OCI-LY1 (cell line): ENCODE results near the gene LUC7L2.
"Not testable (repeated sequence)": the region's sequence is repeated elsewhere in the genome, so short reads cannot be mapped to it uniquely, and the experiment has no call there.

ENCODE experiments used
- EZH2 ChIP-seq: fragments of 200-600 bp; sonication (generic), shearing (Covaris generic); IDR thresholded peaks from 2 replicates; pipeline ENCODE4 v1.8.0; 2017; ENCODE audit warnings: borderline replicate concordance, mixed run types, mild to moderate bottlenecking, antibody characterized with exemption, low read length, moderate library complexity, mixed read lengths
- TF ChIP-seq, protein P1 (sequence below): fragments of 200-600 bp; sonication (generic), shearing (Covaris generic); IDR thresholded peaks from 2 replicates; pipeline ENCODE4 v1.5.1; 2017; ENCODE audit warnings: mild to moderate bottlenecking, antibody characterized with exemption, low read length, moderate library complexity, mixed read lengths

DNA sequence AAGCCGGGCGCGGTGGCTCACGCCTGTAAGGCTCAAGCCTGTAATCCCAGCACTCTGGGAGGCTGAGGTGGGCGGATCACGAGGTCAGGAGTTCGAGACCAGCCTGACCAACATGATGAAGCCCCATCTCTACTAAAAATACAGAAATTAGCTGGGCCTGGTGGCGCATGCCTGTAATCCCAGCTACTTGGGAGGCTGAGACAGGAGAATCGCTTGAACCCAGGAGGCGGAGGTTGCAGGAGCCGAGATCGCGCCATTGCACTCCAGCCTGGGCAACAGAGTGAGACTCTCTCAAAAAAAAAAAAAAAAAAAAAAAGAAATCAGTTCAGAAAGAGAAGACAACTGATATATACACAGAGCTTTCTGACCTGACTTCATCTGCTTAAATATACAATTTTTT is 26.3 kb upstream of the LUC7L2 start:
- TF ChIP-seq EZH2 = not testable (repeated sequence)
- TF ChIP-seq, protein P1, sequence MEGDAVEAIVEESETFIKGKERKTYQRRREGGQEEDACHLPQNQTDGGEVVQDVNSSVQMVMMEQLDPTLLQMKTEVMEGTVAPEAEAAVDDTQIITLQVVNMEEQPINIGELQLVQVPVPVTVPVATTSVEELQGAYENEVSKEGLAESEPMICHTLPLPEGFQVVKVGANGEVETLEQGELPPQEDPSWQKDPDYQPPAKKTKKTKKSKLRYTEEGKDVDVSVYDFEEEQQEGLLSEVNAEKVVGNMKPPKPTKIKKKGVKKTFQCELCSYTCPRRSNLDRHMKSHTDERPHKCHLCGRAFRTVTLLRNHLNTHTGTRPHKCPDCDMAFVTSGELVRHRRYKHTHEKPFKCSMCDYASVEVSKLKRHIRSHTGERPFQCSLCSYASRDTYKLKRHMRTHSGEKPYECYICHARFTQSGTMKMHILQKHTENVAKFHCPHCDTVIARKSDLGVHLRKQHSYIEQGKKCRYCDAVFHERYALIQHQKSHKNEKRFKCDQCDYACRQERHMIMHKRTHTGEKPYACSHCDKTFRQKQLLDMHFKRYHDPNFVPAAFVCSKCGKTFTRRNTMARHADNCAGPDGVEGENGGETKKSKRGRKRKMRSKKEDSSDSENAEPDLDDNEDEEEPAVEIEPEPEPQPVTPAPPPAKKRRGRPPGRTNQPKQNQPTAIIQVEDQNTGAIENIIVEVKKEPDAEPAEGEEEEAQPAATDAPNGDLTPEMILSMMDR = not testable (repeated sequence)
